Transverse colon (tissue), 4 donors: ENCODE results near the gene MARK2. TPM values are rescaled to one million over a fixed set of nuclear protein-coding genes. Genes with fewer than 3 reads are reported as not detected.

Experiments
- DNase-seq: peaks from one replicate; pipeline ENCODE4 v3.0.0-alpha.2; 2019
- H3K27ac ChIP-seq, 4 donors: fragments of 200-600 bp; sonication (generic); 2 replicates each; pipeline ENCODE4 v1.5.1; 2016 to 2018; ENCODE audit warnings: inconsistent platforms in 4 of 4
- H3K27me3 ChIP-seq: fragments of 200-600 bp; sonication (generic); 2 replicates; pipeline ENCODE4 v1.5.1; 2017; ENCODE audit warnings: inconsistent platforms
- H3K36me3 ChIP-seq, 4 donors: fragments of 200-600 bp; sonication (generic); 2 replicates each; pipeline ENCODE4 v1.5.1; 2017 to 2019; ENCODE audit warnings: inconsistent platforms in 4 of 4
- H3K4me1 ChIP-seq, 4 donors: fragments of 200-600 bp; sonication (generic); 2 replicates each; pipeline ENCODE4 v1.5.1; 2017 to 2020; ENCODE audit warnings: inconsistent platforms in 4 of 4
- H3K4me3 ChIP-seq, 4 donors: fragments of 200-600 bp; sonication (generic); 1 replicate in 1 of 4; 2 replicates in 3 of 4; pipeline versions ENCODE4 v1.5.1 to v1.6.1; 2017 to 2019; ENCODE audit warnings: inconsistent platforms in 4 of 4
- H3K9me3 ChIP-seq, 2 donors: fragments of 200-600 bp; sonication (generic); 2 replicates each; pipeline ENCODE4 v1.5.1; 2017 to 2019; ENCODE audit warnings: inconsistent platforms in 2 of 2
- EP300 ChIP-seq: sonication (generic); formaldehyde crosslinking; IDR thresholded peaks from one replicate; pipeline ENCODE4 v1.6.1; 2017; ENCODE audit warnings: antibody characterized with exemption, low read depth
- POLR2A ChIP-seq: fragments of 450-650 bp; IDR thresholded peaks from one replicate; pipeline ENCODE4 v1.6.1; 2016; ENCODE audit warnings: antibody characterized with exemption, mild to moderate bottlenecking, moderate library complexity
- POLR2AphosphoS5 ChIP-seq, 3 donors: sonication (generic); formaldehyde crosslinking; IDR thresholded peaks; one replicate each; pipeline ENCODE4 v1.6.1; 2016; ENCODE audit warnings: antibody characterized with exemption in 3 of 3
- WGBS, 2 donors: methylation state at CpG; one replicate each; pipeline ENCODE4 v1.1.5; 2018; ENCODE audit warnings: low coverage in 1 of 2; 5-methylcytosine and 5-hydroxymethylcytosine counted together
- in situ Hi-C, 4 donors: fragments of 200-750 bp; cut with MboI; loops; one replicate each; pipeline versions ENCODE4 v1.15.0 to v1.15.1; 2017; ENCODE audit warnings: low sequenced_read_pairs in 3 of 4, low pct_ligation_motif_present in 1 of 4, low pct_unique_long_range_greater_than_20kb in 1 of 4
- intact Hi-C: fragments of 100-400 bp; cut with DNase I; formaldehyde crosslinking; loops from one replicate; pipeline ENCODE4 v1.15.1; 2023; ENCODE audit warnings: low total_unique reads
- total RNA-seq, 4 donors: library from RNA; depleted of rRNA; stranded (reverse); fragments of >200 nt; gene quantifications; one replicate each; pipeline ENCODE4 v1.1.0, GENCODE V29; 2016
- TF ChIP-seq, protein P1 (sequence below), 5 experiments: fragments of 200-600 bp in 3 of 5; fragments of 450-650 bp in 2 of 5; sonication (generic) in 3 of 5; IDR thresholded peaks; 1 replicate in 2 of 5; 2 replicates in 3 of 5; pipeline ENCODE4 v1.5.1; 2016 to 2017; ENCODE audit warnings: antibody characterized with exemption in 5 of 5, inconsistent platforms in 3 of 5, mild to moderate bottlenecking in 2 of 5, moderate library complexity in 1 of 5

The MARK2 gene
- total RNA-seq, 4 donors from 2014 or later, result 33.0 to 106 (median 77.8) TPM

DNA sequence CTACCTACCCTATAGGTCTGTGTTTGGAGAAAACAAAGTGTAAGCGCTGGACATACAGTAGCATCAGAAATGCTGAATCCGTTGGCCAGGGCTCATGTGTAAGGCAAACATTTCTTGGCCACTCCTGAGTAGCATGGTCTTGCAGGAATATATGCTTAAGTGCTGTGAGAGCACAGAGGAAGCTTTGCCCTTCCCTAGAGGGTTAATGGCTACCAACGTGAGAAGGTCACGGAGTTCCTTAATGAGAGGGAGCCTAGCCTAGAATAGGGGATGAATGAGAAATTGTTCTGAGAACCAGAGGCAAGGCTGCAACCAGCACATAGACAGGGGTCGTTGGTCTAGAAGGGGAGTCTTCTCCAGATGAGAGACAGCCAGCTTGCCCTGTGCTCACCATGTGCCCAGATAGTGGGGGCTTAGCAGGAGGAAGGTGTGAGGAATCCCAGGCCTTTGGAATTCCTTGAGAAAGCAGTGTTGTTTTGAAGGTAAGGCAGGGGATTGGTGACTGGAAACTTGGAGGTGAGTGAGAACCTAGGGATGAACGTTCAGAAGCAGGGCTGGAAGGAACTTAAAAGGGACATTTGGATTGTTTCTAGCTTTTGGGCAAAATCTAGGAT lies 48.6 kb downstream of the MARK2 start:
- peak overlapping the region in 1 of 4 donors; percentile 46 for H3K4me3 ChIP-seq
- no peak for DNase-seq
- H3K27ac ChIP-seq, result peak overlapping the region; percentile 91 to 95 (median 92)
- no peaks in the 10 kb centered on the region for H3K36me3 ChIP-seq
- H3K4me1 ChIP-seq, result peaks cover 24 to 92% (median 63%) of the 10 kb centered on the region in 4 donors
- intact Hi-C loops, result no loop called here
- WGBS, 2 donors, result 0 to 33% methylated on average over 1 to 6 of the region's 6 CpGs
- no peaks in the 10 kb centered on the region for H3K27me3 ChIP-seq
- H3K9me3 ChIP-seq, result no peaks in the 10 kb centered on the region
- TF ChIP-seq POLR2A (no peak), EP300 (no peak), POLR2AphosphoS5 (IDR thresholded peaks at IDR 0.05) (no peak)
- TF ChIP-seq, protein P1, sequence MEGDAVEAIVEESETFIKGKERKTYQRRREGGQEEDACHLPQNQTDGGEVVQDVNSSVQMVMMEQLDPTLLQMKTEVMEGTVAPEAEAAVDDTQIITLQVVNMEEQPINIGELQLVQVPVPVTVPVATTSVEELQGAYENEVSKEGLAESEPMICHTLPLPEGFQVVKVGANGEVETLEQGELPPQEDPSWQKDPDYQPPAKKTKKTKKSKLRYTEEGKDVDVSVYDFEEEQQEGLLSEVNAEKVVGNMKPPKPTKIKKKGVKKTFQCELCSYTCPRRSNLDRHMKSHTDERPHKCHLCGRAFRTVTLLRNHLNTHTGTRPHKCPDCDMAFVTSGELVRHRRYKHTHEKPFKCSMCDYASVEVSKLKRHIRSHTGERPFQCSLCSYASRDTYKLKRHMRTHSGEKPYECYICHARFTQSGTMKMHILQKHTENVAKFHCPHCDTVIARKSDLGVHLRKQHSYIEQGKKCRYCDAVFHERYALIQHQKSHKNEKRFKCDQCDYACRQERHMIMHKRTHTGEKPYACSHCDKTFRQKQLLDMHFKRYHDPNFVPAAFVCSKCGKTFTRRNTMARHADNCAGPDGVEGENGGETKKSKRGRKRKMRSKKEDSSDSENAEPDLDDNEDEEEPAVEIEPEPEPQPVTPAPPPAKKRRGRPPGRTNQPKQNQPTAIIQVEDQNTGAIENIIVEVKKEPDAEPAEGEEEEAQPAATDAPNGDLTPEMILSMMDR (IDR thresholded peaks at IDR 0.05), result no peak
- in situ Hi-C loops, result no loop called here

DNA sequence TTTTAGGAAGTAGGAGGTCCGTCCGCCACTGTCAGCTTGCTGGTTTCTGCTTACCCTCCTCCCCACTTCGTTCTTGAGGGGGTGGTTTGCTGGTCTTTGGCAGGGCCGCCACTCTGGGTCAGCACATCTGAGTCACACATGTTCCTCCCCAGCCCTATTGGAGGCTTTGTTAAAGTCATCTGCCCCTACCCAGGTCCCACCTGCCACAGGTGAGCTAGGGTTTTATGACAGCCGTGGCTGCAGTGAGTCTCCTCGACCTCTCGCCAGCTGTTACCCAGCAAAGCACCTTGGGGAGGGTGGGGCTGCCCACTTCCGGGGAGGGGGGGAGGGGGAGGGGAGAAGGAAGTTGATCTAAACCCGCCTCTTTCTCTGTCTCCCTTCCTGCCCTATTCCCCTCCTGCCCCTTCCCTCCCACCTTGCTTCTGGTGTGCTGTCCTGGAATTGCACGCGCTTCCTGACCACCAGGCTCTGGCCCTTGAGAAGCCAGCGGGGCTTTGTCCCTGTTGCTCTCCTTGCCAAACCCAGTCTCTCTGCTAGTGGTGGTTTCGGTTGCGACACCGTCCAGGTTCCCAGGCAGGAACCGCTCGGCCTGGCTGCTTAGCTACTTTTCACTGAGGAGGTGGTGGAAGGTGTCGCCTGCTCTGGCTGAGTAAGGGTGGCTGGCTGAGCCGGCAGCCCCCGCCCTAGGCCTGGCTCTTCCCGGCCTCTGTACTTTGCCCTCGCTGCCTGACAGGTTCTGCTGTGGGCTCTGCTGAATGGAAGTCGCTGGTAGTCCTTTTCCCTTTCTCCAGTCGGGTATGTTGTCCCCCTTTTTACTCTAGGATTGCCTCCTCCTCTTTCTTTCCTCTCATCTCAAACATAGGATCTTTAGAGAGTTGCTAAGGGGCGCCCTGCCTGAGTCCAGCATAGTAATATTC lies 49.5 kb downstream of the MARK2 start:
- no peaks in the 10 kb centered on the region for H3K36me3 ChIP-seq
- DNase-seq, result peak; percentile 84
- no peaks in the 10 kb centered on the region for H3K9me3 ChIP-seq
- no peaks in the 10 kb centered on the region for H3K27me3 ChIP-seq
- WGBS, 2 donors, result 0 to 24% methylated on average over 2 to 25 of the region's 25 CpGs
- peak overlapping the region; percentile 91 to 95 (median 92) for H3K27ac ChIP-seq
- peak overlapping the region in 3 of 4 donors; percentile 26 to 46 (median 30) for H3K4me3 ChIP-seq
- no peak for TF ChIP-seq EP300
- TF ChIP-seq POLR2AphosphoS5 (IDR thresholded peaks at IDR 0.05), result peak in 2 of 3 donors; percentile 40 to 75
- peak; percentile 71 for TF ChIP-seq POLR2A
- H3K4me1 ChIP-seq, result peaks cover 24 to 83% (median 63%) of the 10 kb centered on the region in 4 donors
- intact Hi-C loops, result no loop called here
- in situ Hi-C loops, result no loop called here

- Histone ChIP-seq H3K4me3 (peak overlapping the region in 3 of 4 donors; percentile 26 to 46 (median 30)), H3K27ac (peak overlapping the region; percentile 91 to 95 (median 92)), H3K9me3 (no peaks in the 10 kb centered on the region), H3K4me1 (peaks cover 24 to 74% (median 54%) of the 10 kb centered on the region in 4 donors), H3K36me3 (no peaks in the 10 kb centered on the region), H3K27me3 (no peaks in the 10 kb centered on the region)
- 66% methylated on average over 6 of the region's 6 CpGs; no CpG with 5 or more reads in 1 of the 2 donors for WGBS, 2 donors
- intact Hi-C loops, result no loop called here
- in situ Hi-C loops, result no loop called here
- TF ChIP-seq POLR2AphosphoS5 (IDR thresholded peaks at IDR 0.05), result peak in 2 of 3 donors; percentile 43 to 73
- TF ChIP-seq, protein P1 (IDR thresholded peaks at IDR 0.05), result no peak
- peak; percentile 77 for DNase-seq
Measured at GRCh38 chr11:63889344-63889743, 50.4 kb downstream of the MARK2 start.

- Histone ChIP-seq H3K27ac (peak overlapping the region; percentile 91 to 95 (median 92)), H3K36me3 (no peaks in the 10 kb centered on the region), H3K27me3 (no peaks in the 10 kb centered on the region), H3K4me1 (peaks cover 24 to 63% (median 47%) of the 10 kb centered on the region in 4 donors), H3K4me3 (peak overlapping the region in 1 of 4 donors; percentile 46), H3K9me3 (no peaks in the 10 kb centered on the region)
- intact Hi-C loops (no loop called here), in situ Hi-C loops (no loop called here)
- DNase-seq, result no peak
- WGBS, 2 donors, result 75% methylated on average over 7 of the region's 7 CpGs; no CpG with 5 or more reads in 1 of the 2 donors
- TF ChIP-seq EP300, result no peak
- TF ChIP-seq POLR2AphosphoS5 (IDR thresholded peaks at IDR 0.05), result no peak
- no peak for TF ChIP-seq POLR2A
- TF ChIP-seq, protein P1 (IDR thresholded peaks at IDR 0.05), result no peak
Measured at GRCh38 chr11:63890368-63890767, 51.5 kb downstream of the MARK2 start.
